ENCODE measurements around the gene TPSD1.
"Not testable (repeated sequence)": the region's sequence is repeated elsewhere in the genome, so short reads cannot be mapped to it uniquely, and the experiment has no call there.

DNA sequence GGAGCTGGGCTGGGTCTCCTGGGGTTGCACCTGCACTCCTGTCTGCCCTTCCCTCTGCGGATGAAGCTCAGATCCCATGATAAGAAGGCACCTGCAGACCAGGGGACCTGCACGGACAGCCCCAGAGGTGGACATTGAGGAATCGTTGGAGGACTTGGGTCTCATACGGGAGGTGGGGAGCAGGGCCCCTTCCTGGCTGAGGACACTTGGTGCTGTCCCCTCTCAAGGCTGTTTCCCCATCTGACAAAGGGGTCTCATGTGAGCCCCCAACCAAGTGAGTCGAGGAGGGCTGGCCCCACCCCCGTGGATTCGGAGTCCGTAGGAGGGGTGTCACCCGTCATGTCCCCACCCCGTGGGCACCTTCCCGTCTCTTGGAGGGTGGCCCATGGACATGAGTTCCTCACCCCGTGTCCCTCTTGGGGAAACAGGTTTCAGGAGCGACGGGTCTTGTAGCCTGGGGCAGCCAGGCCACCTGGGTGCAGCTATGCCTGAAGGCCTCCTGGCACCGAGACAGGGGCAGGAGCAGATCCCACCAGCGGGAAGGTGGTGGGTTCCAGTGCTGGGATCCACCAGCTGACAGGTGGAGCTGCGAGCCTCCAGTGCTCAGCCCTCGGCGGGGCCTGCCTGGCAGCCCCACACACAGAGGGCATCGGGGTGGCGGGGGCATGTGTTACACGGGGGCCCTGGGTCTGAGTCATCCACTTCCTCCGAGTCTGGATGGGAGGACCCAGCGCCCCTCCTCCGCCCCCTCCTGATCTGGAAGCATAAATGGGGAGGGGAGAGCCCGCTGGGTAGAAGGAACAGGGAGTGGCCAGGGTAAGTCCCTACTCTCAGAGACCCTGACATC, at the start of gene TPSD1:
- TF ChIP-seq YY1 (IDR thresholded peaks at IDR 0.05; ENCODE audit: insufficient read depth, insufficient read length); ZNF274 (IDR thresholded peaks at IDR 0.05; ENCODE audit: low read depth, low read length); SUZ12 (IDR thresholded peaks at IDR 0.05; ENCODE audit: extremely low read depth, insufficient read depth, insufficient read length): not testable (repeated sequence)
